Body of pancreas (tissue), 4 donors: ENCODE measurements around the gene SLC25A41.

Experiments used
- CTCF ChIP-seq, 7 experiments: fragments of 450-650 bp in 4 of 7; fragments of 200-600 bp in 3 of 7; sonication (generic) in 3 of 7; IDR thresholded peaks; one replicate each; pipeline ENCODE4 v1.5.1; 2016 to 2019; ENCODE audit warnings: antibody characterized with exemption in 7 of 7
- POLR2A ChIP-seq, 3 donors: fragments of 450-650 bp; IDR thresholded peaks; one replicate each; pipeline ENCODE4 v1.6.1; 2016; ENCODE audit warnings: antibody characterized with exemption in 3 of 3, mild to moderate bottlenecking in 2 of 3

- TF ChIP-seq POLR2A (IDR thresholded peaks at IDR 0.05) (peak; percentile 50 to 83 (median 81)), CTCF (IDR thresholded peaks at IDR 0.05) (peak in 1 of 7 experiments; percentile 7)
These were observed 30.7 kb upstream of the SLC25A41 start, which contains the start of gene CRB3 for GRCh38 chr19:6464070-6464873.
